Germinal center (tissue), 1 donor: ENCODE measurements around the gene PATZ1.

Source experiments
- DNase-seq: peaks from one replicate; pipeline ENCODE4 v3.0.0; 2012; ENCODE audit warnings: mixed read lengths, low spot score

PATZ1 gene

GRCh38 chr22:31282748-31283468 is 63.2 kb downstream of the PATZ1 start:
- DNase-seq = no peak

GRCh38 chr22:31281733-31282132 is 64.4 kb downstream of the PATZ1 start:
- DNase-seq = no peak

GRCh38 chr22:31279821-31280505 is 66.2 kb downstream of the PATZ1 start:
- no peak for DNase-seq

GRCh38 chr22:31279327-31279669 is 66.8 kb downstream of the PATZ1 start:
- DNase-seq = no peak

- no peak for DNase-seq
These were observed 67.4 kb downstream of the PATZ1 start for GRCh38 chr22:31278626-31279326.

- no peak for DNase-seq
These were observed 68.0 kb downstream of the PATZ1 start for GRCh38 chr22:31278151-31278621.

- no peak for DNase-seq
These were observed 68.4 kb downstream of the PATZ1 start for GRCh38 chr22:31277741-31278140.

- DNase-seq = no peak
These were observed 69.5 kb downstream of the PATZ1 start for GRCh38 chr22:31276426-31277167.
